ENCODE results near the gene CFAP46.

DNA sequence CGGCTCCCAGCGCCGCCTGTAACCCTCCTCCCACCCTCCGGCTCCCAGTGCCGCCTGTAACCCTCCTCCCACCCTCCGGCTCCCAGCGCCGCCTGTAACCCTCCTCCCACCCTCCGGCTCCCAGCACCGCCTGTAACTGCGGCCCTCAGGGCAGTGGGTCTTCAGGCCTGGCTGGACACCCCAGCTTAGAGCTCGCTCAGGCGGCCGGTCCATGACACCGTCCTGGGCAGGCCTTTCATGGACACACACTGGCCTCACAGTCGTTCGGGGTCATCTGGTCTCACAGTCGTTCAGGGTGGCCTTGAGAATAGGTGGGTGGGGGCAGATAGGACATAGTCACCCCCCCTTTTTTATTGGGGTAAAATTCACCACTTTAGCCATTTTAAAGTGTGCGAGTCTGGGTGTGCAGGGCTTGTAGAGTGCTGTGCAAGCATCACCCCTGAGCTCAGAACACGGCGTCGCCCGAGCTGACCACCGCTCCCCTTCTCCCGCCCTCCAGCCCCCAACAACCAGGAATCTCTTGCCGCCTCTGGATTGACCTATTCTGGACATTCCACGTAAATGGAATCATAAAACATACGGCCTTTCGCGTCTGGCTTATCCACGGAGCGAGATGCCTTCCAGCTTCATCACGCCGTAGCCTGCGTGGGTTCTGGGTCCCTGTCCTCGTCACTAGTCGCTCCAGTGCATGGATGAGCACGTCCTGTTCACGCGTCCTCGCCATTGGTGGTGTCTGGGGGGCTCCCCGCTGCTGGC, 41.1 kb upstream of the CFAP46 start:
- TF ChIP-seq, protein P1, sequence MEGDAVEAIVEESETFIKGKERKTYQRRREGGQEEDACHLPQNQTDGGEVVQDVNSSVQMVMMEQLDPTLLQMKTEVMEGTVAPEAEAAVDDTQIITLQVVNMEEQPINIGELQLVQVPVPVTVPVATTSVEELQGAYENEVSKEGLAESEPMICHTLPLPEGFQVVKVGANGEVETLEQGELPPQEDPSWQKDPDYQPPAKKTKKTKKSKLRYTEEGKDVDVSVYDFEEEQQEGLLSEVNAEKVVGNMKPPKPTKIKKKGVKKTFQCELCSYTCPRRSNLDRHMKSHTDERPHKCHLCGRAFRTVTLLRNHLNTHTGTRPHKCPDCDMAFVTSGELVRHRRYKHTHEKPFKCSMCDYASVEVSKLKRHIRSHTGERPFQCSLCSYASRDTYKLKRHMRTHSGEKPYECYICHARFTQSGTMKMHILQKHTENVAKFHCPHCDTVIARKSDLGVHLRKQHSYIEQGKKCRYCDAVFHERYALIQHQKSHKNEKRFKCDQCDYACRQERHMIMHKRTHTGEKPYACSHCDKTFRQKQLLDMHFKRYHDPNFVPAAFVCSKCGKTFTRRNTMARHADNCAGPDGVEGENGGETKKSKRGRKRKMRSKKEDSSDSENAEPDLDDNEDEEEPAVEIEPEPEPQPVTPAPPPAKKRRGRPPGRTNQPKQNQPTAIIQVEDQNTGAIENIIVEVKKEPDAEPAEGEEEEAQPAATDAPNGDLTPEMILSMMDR (conservative IDR thresholded peaks at IDR 0.05; ENCODE audit: low read length), result no peak
- TF ChIP-seq EZH2phosphoT487 (IDR thresholded peaks at IDR 0.05; ENCODE audit: borderline replicate concordance, low read depth, low read length), result no peak
